ENCODE data around the gene UBXN2A.

UBXN2A gene

DNA sequence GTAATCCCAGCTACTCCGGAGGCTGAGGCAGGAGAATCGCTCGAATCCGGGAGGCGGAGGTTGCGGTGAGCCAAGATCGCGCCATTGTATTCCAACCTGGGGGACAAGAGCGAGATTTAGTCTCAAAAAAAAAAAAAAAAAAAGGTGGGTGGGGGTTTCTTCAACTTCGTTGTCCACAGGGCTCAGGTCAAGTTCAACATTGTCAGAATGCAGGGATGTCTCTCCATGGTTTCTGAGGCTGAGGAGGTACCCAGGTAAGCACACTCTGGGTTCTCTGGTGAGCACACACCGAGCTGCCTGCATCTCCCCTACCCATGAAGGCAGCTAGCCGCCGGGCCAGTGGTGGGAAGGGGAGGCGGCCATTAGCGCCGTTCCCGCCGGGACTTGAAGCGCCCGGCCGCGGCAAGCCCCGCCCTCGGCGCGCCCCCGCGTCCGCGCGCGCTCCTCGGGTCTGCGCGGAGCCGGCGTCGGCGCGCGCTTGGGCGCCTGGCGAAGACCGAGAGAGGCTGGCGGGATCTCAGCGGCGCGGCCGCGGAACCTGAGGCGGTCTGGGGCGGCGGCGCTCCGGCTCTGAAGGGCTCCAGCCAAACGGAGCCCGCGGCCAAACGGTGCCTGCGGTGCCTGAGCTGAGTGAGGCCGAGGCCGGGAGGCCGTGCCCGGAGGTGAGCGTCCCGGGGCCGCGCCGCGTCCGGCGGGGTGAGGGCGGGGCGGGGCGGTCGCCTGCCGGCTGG lies at the start of gene UBXN2A:
TSS of gene UBXN2A (plus strand) at position 477 of the 731 bp plus-strand sequence. CDS start 17,852 bp downstream, outside the sequence.
- DNase-seq = peak; percentile 32

GRCh38 chr2:23900133-23900532 lies 40.1 kb upstream of the UBXN2A start:
- DNase-seq = no peak

DNA sequence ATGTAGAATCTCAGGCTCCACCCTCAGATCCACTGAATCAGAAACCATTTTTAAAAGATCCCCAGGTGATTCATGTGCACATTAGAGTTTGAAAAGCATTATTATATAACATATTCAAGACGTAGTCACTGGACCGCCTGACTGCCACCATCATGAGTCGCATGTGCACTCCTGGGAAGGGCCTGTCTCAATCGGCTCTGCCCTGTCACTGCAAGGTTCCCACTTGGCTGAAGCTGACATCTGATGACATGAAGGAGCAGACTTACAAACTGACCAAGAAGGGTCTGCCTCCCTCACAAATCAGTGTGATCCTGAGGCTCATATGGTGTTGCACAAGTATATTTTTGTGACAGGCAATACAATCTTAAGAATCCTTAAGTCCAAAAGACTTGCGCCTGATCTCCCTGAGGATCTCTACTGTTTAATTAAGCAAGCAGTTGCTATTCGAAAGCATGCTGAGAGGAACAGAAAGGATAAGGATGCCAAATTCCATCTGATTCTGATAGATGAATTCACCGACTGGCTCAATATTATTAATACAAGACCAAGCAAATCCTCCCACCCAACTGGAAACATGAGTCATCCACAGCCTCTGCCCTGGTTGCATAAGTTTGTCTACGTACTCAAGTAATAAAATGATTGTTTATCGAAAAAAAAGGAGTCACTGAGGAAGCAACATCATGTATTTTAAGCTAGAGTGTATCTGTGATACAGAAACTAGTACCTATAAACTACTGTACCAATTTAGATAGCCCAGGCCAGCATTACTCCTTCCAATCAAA lies 39.5 kb upstream of the UBXN2A start:
- DNase-seq = no peak

DNA sequence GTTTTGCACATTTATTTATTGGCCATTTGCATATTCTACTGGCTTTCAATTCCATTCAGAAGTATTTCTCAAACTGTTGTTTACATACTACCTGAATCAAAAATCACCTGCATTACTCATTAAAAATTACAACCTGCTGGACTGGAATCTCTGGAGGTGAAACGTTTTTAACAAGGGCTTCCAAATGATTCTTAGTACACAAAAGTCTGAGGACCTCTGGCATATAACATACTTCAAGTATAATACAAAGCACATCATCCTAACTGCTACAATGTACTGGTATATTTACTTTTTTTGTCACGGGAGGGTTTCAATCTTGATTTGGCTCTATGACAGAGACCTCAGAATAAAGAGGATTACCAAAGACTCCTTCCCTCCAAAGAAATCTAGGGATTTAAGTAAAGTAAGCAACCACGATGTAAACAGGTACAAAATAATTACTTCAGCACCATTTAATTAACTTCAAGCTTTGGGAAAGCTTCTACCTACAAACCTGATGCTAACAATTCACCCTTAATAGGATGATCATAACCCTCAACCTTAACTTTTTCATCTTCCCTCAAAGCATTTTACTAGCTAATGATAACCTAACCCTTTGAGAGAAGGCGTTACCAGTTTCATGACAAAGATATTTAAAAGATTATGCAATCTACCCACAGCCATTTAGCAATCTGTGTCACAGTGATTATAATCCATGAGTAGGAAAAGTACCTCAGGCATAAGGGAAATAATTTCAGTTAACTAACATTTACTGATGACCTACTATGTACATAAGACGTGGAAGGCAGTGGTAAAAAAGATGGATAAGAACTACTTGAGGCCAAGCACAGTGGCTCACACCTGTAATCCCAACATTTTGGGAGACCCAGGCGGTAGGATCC lies 38.1 kb upstream of the UBXN2A start:
- no peak for DNase-seq

- DNase-seq = no peak
Measured at GRCh38 chr2:23903034-23903433, 37.2 kb upstream of the UBXN2A start.

DNA sequence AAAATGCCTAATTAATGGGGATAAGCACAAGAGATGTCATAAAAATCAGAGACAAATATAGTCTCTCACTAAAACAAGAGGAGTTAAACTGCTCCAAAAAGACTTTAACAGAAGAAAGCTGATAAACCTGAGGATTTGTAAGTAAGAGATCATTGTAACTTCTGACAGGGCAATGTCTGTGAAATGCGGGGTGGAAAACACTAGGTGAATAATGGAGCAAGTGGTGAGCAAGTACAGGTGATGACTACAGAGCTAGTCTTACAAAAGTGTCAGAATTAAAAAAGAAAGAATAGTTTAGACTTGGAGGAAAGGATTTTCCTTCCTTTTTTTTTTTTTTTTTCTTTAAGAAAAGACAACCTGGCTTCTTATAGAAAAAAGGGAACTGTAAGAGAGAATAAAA lies 36.0 kb upstream of the UBXN2A start:
- DNase-seq = no peak

DNA sequence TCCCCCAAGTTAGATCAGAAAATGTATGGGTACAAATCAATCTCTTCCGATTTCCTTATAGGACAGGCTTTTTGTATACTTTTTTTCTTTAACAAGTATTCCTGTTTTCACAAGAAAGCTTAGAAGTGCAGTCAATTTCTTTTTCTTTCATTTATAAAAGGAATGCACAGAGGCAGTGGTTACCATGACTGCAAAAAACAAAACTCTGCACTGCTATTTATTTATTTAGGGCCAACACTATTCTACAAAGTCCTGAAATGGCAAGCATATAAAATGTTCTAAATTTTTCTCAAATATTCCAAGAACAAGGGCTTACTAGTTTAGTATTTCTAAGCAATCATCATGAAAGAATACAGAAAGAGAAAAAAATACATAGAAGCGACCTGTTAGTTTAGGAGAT lies 35.6 kb upstream of the UBXN2A start:
- no peak for DNase-seq

DNA sequence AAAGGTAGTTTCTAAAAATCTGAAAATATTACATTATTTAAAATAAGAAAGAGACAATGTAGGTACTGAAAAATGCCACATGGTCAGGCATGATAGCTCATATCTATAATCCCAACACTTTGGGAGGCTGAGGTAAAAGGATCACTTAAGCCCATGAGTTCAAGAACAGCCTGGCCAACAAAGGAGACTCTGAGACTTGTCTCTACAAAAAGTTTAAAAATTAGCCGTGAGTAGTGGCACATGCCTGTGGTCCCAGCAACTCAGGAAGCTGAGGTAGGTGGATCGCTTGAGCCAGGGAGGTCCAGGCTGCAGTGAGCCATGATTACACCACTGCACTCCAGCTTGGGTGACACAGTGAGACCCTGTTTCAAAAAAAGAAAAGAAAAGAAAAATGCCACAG lies 35.1 kb upstream of the UBXN2A start:
- DNase-seq = no peak

DNA sequence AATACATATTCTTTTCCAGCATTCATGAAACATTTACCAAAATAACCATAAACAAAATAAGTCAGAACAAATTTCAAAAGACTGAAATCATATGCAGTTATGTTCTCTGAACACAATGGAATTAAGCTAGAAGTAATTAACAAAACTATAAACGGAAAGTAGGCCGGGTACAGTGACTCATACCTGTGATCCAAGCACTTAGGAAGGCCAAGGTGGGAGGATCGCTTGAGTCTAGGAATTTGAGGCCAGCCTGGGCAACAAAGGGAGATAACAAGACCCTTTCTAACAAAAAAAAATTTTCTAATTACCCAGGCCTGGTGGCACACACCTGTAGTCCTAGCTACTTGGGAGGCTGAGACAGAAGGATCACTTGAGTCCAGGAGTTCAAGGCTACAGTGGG lies 28.2 kb upstream of the UBXN2A start:
- no peak for DNase-seq

DNA sequence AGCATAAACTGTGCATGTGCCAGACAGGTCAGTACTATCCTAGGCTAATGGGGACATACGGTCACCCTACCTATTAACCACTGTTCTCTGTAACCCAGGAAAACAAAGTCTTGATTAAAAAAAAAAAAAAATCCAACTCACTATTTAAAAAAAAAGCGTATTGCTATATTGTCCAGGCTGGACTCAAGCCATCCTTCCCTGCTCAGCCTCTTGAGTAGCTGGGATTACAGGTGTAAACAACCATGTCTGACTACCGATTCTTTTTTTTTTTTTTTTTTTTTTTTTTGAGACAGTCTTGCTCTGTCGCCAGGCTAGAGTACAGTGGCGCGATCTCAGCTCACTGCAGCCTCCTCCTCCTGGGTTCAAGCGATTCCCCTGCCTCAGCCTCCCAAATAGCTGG lies 24.9 kb upstream of the UBXN2A start:
- no peak for DNase-seq

GRCh38 chr2:23916727-23917405 lies 23.4 kb upstream of the UBXN2A start:
- DNase-seq = no peak

DNA sequence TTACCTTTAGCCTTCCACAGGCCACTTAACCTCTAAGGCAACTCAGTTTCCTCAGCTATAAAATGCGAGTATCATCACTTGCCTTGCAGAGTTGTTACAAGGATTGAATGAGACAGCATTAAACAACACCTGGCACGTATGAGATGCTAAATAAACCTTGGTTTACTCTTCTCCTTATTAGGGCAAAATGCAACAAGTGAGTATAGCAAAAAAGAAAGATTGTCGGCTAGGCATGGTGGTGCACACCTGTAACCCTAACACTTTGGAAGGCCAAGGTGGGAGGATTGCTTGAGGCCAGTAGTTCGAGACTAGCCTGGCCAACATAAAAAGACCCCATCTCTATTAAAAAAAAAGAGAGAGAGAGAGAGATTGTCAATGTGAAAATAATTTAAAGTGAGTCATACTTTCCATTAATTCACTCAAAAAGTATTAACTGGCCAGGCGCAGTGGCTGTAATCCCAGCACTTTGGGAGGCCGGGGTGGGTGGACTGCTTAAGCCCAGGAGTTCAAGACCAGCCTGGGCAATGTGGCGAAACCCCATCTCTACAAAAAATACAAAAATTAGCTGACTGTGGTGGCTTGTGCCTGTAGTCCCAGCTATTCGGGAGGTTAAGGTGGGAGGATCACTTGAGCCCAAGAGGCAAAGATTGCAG lies 21.3 kb upstream of the UBXN2A start:
- DNase-seq = no peak

GRCh38 chr2:23924589-23925359 lies 15.5 kb upstream of the UBXN2A start:
- DNase-seq = no peak

DNA sequence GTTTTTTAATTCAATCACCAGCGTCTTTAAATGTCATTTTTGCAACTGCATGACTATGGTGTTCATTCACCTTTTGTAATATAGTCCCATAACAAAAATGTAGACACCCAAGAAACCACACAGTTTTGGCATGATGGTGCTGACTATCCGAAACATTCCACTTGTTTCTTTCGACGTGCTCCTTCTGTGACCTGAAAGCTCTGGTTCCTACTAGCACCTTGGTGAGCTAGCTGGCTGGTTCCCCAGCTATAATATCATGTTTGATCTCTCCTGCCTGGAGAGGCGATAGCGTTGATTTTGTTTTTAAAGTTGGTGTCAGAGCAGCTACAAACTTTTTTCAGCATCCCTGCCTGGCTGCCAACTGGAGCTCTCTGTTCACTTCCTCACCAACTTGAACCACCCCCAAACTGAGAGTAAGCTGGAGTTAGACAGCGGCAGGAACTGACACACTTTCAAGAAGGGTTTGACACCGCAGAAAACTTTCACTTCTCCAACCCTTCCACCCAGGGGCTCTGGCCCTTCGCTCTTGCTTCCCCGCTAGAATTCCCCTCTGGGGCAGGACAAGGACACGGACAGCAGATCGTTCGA lies 14.5 kb upstream of the UBXN2A start:
- peak; percentile 31 for DNase-seq

DNA sequence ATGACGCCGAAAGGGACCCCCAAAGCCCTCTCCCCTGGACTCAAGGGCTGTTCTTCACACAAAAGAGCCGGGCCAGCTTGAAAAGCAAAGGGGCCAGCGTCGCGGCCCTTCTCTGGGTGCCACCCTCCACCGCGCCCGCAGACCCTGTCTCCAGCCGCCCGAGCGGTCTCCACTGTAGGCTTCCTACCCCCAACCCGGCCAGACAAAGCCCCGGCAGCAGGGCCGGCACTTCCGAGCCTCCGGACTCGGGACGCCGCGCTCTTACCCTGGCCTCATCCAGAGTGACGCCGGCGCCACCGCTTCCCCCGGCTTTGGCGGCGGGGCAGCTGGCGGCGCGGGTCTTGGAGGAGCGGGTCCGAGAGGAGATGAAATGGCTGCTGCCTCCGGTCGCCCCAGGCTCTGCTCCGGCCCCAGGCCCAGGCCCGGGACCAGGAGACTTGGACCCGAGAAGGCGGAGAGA lies 13.9 kb upstream of the UBXN2A start:
- DNase-seq = peak; percentile 43

DNA sequence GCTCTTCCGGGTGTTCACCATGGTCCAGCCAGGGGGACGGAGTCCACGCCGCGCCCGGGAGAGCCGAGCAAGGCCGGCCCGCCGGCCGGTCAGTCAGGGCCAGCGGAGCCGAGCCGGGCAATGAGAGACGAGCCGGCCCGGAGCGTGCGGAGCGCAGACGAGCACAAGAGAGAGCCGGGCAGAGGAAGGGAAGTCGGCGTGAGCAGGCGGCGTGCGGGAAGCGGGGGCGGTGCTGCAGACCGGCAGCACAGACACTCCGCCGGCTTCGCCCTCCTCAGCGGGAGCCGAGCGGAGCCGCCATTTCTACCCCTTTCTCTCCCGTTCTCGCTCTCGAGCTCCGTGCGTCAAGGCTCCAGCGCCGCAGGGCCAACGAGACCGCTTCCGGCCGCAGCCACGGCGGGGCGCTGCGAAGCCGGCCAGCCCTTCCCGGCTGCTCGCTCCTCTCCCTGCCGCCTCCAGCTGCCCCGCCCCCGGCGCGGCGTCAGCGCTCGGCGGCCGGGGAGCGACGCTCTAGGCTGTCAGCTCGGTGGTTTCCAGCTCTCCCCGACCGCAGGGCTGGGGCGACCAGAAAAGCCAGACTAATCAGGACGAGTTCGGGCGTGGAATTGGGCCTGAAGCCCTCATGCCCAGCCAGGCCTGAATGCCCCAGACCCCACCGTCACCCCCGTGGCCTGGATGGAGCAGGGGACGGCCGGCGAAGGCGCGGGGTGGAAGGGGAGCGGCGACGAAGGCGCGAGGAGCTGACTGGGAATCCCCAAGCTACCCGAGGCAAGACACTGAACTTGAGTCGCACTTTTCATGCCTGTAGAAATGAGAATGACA lies 13.3 kb upstream of the UBXN2A start, which contains the start of gene ATAD2B:
TSS of gene ATAD2B (minus strand) at position 374 of the 822 bp plus-strand sequence. CDS start at position 21, 353 bp downstream.
- DNase-seq = peak; percentile 80

DNA sequence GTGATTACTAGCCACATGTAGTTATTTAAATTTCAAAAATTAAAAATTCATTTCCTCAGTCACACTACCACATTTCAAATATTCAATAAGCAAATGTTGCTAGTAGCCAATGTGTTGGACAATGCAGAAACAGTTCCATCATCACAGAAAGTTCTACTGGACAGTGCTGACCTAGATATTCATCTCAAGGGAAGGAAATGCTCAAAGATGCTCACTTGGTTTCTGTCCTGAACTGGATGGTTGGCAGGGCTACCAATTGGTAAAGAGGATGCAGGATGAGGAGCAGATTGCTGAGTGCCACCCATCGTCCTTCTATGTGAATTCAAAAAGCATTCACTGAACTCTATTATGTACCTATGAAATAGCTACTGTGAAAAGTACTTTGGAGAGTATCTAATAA lies 6.0 kb upstream of the UBXN2A start:
- no peak for DNase-seq

DNA sequence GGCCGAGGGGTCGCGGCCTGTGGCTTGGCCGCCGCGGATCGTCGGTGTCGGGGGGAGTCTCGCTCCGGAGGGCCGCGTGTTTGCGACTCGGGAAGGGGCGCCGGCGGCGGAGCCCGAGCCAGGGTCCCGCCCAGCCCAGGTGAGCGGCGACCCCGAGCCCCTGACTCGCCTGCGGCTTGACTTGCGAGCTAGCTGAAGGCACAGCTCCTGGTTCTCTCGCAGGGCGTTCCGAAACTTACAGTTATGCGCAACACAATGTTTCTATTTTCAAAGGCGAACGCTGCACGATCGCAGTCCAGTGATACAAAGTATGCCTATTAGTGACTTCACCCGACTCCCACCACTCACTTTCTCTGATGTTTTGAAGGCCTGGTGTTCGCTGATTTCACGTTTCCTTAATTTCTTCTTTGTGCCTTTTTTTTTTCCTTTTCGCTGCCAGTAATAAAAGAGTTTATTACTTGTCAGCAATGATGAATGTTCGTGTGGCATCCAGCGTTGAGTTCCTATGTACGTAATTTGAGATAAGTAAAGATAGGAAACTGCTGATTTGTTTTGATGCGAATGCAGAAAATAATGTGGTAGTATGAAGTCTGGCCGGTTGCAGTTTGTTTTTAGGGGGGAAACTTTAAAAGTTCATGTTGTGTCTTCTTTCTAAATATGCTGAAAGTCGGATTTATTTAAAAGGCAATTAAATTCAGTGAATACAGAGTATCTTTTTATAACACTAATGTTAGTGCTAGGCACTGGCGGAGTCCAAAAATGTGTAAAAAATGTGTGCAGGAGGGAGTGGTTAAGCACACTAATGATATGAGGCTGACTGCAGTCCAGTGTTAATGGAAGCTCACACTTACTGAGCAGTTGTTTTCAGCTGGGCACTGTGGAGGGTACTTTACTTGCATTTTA lies 706 bp downstream of the UBXN2A start:
- no peak for DNase-seq

- no peak for DNase-seq
Measured at GRCh38 chr2:23941644-23942043, 1.4 kb downstream of the UBXN2A start.

Measured in NK-92 treated with Interleukin-12 subunit alpha and Interleukin-12 subunit beta, amount 100 ng/mL, for 24 hours (cell line).